B cell (primary cell): ENCODE measurements around the gene YPEL3.

ENCODE experiments used
- CTCF ChIP-seq: fragments of 200-600 bp; IDR thresholded peaks from one replicate; pipeline ENCODE4 v1.8.0; 2022; ENCODE audit warnings: antibody characterized with exemption, mild to moderate bottlenecking
- EZH2 ChIP-seq: IDR thresholded peaks from 2 replicates; pipeline ENCODE4 v1.6.1; 2012; ENCODE audit warnings: borderline replicate concordance, low read depth, mild to moderate bottlenecking, moderate library complexity, low read length; ENCODE audit not compliant: insufficient read depth, poor library complexity, severe bottlenecking

DNA sequence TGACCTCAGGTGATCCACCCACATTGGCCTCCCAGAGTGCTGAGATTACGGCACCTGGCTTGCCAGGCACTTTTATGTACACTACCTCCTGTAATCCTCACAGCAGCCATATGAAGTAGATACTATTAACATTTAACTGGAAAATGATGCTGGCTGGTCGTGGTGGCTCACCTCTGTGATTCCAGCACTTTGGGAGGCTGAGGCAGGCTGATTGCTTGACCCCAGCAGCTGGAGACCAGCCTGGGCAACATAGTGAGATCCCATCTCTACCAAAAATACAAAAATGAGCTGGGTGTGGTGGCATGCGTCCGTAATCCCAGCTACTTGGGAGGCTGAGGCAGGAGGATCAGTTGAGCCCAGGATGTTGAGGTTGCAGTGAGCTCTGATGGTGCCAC is 29.0 kb upstream of the YPEL3 start:
- TF ChIP-seq EZH2: no peak
- no peak for TF ChIP-seq CTCF
